Kidney epithelial cell (primary cell): Measurements from ENCODE around the gene ARMC2. TPM values are rescaled to one million over a fixed set of nuclear protein-coding genes. Genes with fewer than 3 reads are reported as not detected.

ENCODE experiments used
- DNase-seq: peaks from one replicate; pipeline ENCODE4 v3.0.0-alpha.2; 2010; ENCODE audit warnings: low read depth
- H3K27me3 ChIP-seq: 2 replicates; pipeline ENCODE4 v1.6.0; 2011; ENCODE audit warnings: low read length; ENCODE audit not compliant: control insufficient read depth, insufficient read depth
- H3K36me3 ChIP-seq: 2 replicates; pipeline ENCODE4 v1.5.1; 2011; ENCODE audit warnings: low read length; ENCODE audit not compliant: control insufficient read depth, insufficient read depth
- H3K4me3 ChIP-seq: 2 replicates; pipeline ENCODE4 v1.5.1; 2011; ENCODE audit warnings: low read depth, mild to moderate bottlenecking, control low read depth, low read length
- total RNA-seq: library from RNA; depleted of rRNA; stranded (reverse); fragments of >200 nt; gene quantifications from 2 replicates; pipeline ENCODE4 v1.2.3, GENCODE V29; 2015
- TF ChIP-seq, protein P1 (sequence below): IDR thresholded peaks from 2 replicates; pipeline ENCODE4 v1.5.1; 2011; ENCODE audit warnings: mild to moderate bottlenecking, moderate library complexity, low read length, control low read depth, inconsistent platforms; ENCODE audit not compliant: insufficient read depth, poor library complexity, severe bottlenecking

Gene ARMC2
- total RNA-seq, 1 donor from 2014 or later: 1.1 TPM

DNA sequence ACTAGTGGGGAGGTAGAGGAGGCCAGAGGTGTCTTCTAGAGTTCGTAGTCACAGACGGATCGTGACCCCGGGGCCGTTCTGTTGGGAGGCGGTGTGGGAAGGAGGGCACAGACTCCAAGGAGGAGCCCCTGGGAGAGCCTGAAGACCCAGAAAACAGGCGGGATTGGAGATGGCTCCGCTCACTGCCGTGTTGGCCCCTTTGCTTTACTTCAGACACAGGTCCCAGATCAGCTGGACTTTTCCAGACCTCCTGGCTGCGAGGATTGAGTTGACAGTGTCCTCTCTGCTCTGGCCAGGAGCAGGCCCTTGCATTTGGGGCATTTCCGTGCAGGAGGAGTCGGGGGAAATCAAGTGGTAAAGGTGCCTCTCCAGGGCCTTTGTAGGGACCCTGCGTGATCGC, 112.9 kb downstream of the ARMC2 start:
- no peak for DNase-seq
- no peaks in the 10 kb centered on the region for H3K36me3 ChIP-seq
- TF ChIP-seq, protein P1, sequence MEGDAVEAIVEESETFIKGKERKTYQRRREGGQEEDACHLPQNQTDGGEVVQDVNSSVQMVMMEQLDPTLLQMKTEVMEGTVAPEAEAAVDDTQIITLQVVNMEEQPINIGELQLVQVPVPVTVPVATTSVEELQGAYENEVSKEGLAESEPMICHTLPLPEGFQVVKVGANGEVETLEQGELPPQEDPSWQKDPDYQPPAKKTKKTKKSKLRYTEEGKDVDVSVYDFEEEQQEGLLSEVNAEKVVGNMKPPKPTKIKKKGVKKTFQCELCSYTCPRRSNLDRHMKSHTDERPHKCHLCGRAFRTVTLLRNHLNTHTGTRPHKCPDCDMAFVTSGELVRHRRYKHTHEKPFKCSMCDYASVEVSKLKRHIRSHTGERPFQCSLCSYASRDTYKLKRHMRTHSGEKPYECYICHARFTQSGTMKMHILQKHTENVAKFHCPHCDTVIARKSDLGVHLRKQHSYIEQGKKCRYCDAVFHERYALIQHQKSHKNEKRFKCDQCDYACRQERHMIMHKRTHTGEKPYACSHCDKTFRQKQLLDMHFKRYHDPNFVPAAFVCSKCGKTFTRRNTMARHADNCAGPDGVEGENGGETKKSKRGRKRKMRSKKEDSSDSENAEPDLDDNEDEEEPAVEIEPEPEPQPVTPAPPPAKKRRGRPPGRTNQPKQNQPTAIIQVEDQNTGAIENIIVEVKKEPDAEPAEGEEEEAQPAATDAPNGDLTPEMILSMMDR: no peak
- no peak overlapping the region for H3K4me3 ChIP-seq
- no peaks in the 10 kb centered on the region for H3K27me3 ChIP-seq

DNA sequence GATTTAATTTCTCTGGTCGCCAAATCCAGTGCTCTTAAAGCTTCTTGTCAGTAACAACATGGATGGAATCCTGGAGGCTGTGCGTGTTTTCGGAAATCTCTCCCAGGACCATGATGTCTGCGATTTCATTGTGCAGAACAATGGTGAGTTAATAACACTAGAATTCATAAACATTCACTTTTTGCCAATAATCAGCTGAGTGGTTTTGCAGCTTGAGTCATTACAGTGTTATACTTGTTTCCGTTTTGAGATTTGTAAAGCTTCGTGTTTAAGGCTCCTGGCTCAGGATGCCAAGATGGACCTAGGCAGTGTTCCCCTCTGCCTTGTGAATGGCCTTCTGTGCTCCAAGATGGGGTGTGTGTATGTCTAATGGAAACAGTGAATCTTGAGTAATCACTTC, 113.8 kb downstream of the ARMC2 start:
- Histone ChIP-seq H3K27me3 (no peaks in the 10 kb centered on the region), H3K36me3 (no peaks in the 10 kb centered on the region), H3K4me3 (no peak overlapping the region)
- no peak for DNase-seq
- TF ChIP-seq, protein P1: no peak

DNA sequence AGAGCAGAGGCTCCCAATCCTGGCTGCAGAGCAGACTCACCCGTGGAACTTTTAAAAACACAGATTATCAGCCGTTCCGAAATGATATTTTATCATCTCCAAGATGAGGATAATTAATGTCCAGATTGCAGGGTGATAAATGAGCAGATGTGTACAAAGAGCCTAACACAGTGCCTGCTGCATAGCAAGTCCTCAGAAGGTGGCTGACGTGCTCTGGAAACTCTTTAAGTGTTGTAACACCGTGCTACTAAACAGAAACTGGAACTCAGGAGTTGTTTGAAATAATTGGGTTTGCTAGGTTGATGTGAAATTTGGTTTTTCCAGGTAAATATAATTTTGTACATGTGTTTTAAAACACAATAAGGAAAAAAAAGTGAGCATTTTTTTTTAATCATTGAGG, 118.0 kb downstream of the ARMC2 start:
- Histone ChIP-seq H3K36me3 (no peaks in the 10 kb centered on the region), H3K27me3 (no peaks in the 10 kb centered on the region), H3K4me3 (no peak overlapping the region)
- TF ChIP-seq, protein P1: no peak
- DNase-seq: no peak

DNA sequence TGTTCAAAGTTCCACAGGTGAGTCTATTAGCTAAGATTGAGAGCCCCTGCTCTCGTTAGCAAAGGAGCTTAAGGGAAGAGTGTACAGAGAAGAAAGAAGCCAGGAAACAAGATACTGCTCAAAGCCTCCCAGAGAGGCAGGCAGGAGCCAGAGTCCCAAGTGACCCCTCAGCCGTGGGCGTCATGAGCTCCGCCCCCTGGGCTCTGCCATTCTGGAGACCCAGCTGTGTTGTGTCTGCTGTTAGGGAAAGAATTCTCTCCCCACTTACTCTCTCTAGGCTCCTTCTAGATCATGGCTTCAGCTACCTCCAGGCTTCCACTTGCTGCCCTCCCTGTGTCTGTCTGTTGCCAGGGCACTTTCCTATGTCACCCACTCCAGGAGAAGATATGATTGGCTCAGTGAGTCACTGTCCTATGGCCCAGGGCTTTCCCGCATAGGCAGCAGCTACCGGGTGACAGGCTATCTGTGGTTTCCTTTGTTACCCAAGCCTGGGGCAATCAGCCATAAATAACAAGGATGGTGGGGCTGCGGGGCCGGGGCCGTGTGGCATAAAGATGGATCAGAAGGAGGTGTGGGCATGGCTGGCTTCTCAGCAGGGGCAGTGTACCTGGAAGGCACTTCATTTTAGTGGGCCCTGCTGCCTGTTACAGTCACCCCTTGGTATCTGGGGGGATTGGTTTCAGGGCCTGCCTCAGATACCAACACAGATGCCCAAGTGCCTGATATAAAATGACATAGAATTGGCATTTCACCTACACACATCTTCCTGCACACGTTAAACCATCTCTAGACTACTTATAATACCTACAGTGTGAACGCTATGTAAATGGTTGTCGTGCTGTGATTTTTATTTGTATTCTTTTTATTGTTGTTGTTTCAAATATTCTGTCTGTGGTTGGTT, 118.9 kb downstream of the ARMC2 start:
- no peaks in the 10 kb centered on the region for H3K27me3 ChIP-seq
- TF ChIP-seq, protein P1: no peak
- peak; percentile 53 for DNase-seq
- H3K4me3 ChIP-seq: no peak overlapping the region
- H3K36me3 ChIP-seq: no peaks in the 10 kb centered on the region

DNA sequence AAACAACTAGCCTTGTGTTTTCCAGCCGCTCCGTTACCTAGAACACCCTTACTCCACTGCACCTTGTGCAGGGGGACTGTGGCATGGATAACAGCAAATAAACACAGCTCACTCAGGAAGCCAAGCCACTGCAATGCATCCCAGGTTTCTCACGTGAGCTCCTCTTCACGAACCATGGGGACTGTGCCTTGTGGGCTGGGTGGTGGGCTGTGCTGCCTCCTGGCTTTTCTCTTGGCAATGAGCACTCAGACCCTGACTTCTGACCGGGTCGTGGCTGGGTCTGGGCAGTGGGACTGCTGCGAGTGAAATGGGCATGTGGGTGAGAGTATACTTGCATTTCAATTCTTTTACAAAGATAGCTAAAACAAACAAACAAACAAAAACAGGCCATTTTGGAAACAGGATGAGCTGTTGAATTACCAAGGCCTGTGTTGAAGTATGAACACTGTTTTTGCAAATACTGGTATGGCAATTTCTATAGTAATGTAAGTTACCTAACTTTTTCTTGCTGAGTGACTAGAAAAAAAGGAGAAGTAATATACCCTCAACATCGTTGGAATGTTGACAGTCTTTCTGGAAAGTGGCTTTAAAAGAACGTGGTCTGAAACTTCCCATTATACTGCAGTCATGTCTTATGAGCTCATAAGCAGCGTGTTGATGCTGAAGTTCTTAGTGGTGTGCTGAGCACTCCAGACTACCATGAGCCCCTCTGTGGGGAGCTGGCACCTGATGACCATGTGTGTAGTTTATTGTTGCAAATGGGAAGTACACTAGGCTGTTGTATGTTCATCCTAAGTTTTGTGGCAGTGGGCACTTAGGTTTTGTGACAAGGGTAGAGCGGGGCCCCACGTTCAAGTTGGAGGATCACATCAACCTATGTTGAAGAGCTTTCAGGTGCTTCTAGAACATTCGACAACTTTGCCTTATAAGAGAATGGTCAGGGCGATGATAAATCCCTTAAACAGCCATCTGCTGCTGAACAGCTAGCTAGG, 120.4 kb downstream of the ARMC2 start:
- no peaks in the 10 kb centered on the region for H3K36me3 ChIP-seq
- TF ChIP-seq, protein P1: no peak
- no peak overlapping the region for H3K4me3 ChIP-seq
- no peaks in the 10 kb centered on the region for H3K27me3 ChIP-seq
- DNase-seq: no peak
